HG03442 (cell line): ENCODE measurements around the gene GMEB1.
"Not testable (repeated sequence)": the region's sequence is repeated elsewhere in the genome, so short reads cannot be mapped to it uniquely, and the experiment has no call there.

Experiments used
- ATAC-seq: cut with Tn5 transposase; IDR thresholded peaks from one replicate; pipeline ENCODE4 v1.9.1; 2021; ENCODE audit warnings: mild to moderate bottlenecking, moderate library complexity; ENCODE audit not compliant: unreplicated experiment

The GMEB1 gene

DNA sequence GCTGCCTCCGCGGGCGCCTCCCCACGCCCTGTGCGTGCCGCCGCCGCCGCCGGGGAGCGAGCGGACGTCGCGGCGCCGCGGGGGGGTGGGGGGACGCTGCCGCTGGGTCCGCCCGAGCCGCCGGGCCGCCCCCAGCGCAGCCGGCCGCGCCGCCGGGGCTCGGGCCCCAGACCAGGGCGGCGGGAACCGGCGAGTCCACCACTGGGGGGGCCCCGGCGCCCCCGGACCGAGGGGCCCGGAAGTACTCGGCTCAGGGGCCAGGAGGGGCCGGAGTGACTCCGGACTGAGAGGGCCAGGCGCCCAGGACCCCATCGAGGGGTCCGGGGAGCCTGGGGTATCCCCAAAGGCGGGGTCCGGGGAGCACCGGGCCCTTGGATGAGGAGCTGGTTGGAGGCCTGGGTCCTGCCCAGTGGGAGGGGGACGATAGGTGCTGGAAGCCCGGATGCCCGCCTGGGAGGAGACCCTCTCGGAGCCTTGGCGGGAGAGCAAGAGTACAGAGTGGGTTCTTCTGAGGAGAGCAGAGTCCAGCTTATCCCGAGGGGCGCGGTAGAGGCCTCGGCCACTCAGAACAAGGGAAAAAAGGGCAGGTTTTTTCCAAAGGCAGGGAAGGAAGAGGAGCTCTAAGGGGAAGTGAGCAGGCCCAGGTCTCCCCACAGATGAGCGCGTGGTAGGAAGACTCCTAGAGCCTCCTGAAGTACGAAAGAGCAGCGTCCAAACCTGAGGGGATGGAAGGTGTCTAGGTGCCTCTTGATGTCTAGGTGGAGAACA, 556 bp downstream of the GMEB1 start:
- ATAC-seq = peak; percentile 48

DNA sequence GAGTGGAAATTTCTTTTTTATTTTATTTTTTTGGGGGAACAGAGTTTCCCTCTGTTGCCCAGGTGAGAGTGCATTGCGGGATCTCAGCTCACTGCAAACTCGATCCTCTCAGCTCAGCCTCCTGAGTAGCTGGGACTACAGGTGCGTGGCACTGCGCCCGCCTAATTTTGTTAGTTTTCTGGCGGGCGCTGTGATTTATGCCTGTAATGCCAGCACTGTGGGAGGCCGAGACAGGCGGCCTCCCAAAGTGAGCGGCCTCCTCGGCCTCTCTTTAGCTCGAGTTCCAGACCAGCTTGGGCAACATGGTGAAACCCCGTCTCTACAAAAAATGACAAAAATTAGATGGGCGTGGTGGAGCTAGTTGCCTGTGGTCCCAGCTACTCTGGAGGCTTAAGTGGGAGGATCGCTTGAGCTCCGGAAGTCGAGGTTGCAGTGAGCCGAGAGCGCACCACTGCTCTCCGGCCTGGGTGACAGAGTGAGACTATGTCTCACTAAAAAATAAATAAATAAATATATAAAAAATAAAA, 2.7 kb downstream of the GMEB1 start:
- ATAC-seq = no peak

DNA sequence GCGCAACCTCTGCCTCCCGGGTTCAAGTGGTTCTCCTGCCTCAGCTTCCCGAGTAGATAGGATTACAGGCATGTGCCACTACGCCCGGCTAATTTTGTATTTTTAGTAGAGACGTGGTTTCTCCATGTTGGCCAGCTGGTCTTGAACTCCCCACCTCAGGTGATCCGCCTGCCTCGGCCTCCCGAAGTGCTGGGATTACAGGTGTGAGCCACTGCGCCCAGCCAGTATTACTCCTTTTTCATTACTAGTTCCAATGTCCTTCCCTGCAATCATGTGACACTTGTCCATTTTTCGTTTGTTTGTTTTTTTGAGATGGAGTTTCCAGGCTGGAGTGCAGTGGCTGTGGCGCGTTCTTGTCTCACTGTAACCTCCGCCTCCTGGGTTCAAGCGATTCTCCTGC, 4.4 kb downstream of the GMEB1 start:
- not testable (repeated sequence) for ATAC-seq

DNA sequence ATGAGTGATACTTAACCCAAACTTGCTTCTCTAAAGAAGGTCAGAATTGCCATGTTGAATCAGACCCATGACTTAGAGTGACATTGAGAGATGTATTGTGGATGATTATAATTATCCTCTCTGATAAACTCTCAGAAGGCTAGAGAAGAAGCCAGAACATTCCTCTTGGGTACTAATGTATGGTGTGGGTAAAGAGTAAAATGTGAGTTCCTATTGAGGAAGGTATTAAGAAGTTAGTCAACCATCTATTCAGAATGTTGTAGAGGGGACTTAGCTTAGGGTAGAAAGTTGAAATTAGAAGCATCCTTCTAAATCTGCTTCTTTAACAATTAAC, 7.3 kb downstream of the GMEB1 start:
- no peak for ATAC-seq

DNA sequence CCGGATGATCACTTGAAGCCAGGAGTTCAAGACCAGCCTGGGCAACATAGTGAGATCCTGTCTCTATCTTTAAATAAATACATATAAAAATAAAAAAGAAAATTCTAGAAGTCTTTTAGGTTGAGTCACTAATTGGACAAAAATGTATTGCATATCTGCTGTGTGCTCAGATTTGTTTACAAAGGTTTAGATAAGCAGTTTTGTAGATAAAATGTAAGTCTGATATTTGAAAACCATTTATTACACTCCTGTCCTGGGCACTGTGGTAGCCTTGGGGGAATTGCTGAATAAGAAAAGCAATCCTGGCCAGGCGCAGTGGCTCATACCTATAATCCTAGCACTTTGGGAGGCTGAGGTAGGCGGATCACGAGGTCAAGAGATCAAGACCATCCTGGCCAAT, 11.6 kb downstream of the GMEB1 start:
- no peak for ATAC-seq

DNA sequence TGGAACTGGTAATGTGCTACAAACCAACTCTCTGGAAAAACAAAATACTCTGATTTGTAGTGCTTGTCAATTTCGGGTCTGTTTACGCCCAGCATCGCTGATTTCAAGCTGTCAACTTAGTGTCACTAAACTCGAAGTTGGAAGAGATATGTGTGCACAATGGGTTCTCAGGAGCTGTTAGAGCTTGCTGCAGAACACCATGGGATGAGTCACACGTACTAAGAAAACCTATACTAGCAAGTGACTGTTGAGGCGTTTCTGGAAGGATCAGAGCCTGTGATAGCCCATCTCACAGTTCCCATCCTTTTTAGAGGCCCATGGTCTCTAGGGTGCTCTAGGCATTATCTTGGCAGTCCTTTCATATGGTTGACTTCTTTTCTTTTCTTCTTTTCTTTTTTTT, 14.3 kb downstream of the GMEB1 start:
- no peak for ATAC-seq

DNA sequence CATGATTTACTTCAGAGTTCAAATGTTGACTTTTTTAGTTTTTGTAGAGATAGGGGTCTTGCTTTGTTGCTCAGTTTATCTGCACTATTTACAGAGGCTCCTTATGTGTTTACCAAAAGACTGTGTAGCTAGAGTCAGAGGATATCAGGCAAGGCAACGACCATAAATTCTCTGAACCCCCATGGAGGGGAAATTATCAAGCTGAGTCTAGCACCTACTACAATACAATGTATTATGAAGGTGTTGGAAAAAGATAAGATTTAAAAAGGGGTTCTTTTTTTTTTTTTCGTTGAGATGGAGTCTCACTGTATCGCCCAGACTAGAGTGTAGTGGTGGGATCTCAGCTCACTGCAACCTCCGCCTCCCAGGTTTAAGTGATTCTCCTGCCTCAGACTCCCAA, 16.4 kb downstream of the GMEB1 start:
- no peak for ATAC-seq

GRCh38 chr1:28691627-28692026, 23.0 kb downstream of the GMEB1 start:
- ATAC-seq = not testable (repeated sequence)

DNA sequence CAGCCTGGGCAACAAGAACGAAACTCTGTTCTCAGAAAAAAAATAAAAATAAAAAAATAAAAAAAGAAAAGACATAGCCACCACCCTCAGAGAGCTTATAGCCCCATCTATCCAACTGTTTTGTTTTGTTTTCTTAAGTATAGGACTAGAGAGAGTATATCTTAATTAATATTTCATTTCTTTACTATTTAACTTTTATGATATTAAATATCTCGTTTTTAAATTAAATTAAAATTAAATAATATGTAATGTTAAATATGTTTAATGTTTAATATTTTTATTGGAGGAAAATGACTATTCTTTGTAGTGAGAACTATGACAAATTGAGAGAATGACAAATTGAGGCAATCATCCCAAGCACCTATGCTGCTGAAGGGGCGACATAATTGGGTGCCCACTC, 35.0 kb downstream of the GMEB1 start:
- ATAC-seq = no peak

DNA sequence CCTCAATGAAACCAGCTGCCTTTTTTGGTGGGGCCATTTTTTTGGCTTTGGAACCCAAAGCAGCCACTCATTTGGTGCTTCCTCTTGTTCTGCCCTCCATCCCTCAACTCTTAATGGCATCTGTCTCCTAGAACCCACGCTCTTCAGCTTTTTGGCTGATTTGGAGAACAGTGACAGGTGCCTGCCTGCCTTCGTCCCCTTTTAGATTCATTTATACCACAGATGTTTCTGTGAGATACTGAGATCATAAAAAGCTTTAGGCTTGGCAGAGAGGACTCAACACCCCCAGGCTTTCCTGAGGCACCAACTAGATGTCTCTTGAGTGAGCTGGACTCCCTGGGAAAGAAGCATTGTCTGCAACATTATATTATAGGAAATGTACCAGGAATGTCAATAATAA, 47.8 kb downstream of the GMEB1 start:
- no peak for ATAC-seq

GRCh38 chr1:28718166-28718565, 49.6 kb downstream of the GMEB1 start:
- ATAC-seq = no peak

- ATAC-seq = no peak
Measured at GRCh38 chr1:28718586-28719331, 50.2 kb downstream of the GMEB1 start.

GRCh38 chr1:28719332-28719619, 50.7 kb downstream of the GMEB1 start:
- no peak for ATAC-seq

GRCh38 chr1:28720376-28720775, 51.8 kb downstream of the GMEB1 start:
- ATAC-seq = no peak

DNA sequence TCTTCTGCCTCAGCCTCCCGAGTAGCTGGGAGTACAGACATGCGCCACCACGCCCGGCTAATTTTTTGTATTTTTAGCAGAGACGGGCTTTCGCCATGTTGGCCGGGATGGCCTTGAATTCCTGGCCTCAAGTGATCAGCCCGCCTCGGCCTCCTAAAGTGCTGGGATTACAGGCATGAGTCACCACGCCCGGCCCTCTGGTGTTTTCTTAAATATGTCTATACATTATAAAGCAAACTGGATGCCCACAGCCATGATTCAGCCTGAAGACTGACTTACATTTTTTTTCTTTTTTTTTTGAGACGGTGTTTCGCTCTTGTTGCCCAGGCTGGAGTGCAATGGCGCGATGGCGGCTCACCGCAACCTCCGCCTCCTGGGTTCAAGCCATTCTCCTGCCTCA, 53.3 kb downstream of the GMEB1 start:
- not testable (repeated sequence) for ATAC-seq

DNA sequence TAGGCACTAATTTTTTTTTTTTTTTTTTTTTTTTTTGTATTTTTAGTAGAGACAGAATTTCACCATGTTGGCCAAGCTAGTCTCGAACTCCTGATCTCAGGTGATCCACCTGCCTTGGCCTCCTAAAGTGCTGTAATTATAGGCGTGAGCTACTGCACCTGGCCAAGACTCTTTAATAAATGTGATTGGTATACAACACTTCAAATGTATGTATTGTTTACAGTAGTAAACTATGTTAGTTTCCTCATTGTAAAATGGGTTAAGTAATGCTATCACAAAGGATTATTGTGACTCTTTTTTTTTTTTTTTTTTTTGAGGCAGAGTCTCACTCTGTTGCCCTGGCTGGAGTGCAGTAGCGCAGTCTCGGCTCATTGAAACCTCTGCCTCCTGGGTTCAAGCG, 56.8 kb downstream of the GMEB1 start:
- ATAC-seq = not testable (repeated sequence)

DNA sequence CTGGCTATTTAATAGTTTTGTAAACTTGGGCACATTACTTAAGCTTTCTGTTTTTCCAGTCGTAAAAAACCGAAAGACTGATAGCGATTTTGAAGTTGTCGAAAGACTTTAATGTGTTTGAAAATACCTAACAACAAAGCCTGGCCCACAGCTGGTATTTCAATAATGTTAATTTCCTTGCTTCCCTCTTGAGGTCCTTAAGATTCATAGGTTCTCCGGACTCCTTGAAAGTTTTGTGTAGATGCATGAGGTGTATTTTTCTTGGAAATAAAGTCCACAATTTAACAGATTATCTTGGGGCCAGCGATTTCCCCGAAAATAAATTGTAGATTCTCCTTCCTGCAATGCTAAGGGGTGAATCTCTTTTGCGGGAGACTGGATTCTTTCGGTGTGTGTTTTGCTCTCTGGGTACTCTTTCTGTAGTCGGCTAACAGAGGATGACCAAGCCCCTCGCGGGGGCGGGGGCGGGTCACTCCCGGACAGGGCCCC, 67.4 kb downstream of the GMEB1 start:
- no peak for ATAC-seq

GRCh38 chr1:28736450-28737306, 68.1 kb downstream of the GMEB1 start, which contains the start of gene YTHDF2:
YTHDF2 (plus strand) TSS chr1:28736940; CDS start chr1:28737121, 181 bp downstream.
- ATAC-seq = peak; percentile 87

DNA sequence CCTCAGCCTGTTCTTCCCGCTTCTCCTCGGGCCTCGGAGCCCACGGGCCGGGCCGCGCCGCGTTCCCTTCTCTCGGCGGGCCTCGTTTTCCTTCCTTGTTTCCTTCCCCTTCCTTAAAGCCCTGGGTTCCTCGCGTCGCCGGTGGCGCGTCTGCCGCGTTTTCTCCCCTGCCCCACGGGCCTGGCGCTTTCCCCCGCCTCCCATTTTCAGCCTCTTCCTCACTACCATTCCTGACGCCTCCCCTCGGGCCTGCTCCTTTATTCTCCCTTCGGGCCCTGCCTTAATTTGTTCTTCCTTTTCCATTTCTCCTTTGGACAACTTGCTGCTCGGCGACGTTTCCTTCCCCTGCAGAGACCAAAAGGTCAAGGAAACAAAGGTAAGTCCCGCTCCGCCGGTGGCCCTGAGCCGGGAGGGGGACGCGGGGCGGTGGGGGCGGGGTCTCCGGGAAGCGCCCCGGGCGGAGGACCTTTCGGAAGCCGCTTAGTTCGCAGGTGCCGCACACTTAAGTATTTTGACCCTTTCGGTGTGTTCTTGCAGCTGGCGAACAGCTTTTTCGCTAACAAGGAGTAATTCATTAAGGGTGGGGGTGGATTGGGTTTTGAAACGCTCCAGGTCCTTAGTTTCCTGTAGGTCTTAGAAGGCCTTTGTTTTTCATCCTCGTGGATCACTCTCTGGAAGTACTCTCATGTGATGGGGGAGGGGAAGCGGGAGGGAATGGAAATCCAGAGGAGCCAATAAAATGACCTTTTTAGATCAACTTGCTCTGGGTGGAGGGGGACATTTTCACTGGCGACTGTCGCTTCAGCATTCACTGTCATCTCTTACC, 68.9 kb downstream of the GMEB1 start:
- ATAC-seq = no peak

GRCh38 chr1:28740118-28740517, 71.5 kb downstream of the GMEB1 start:
- no peak for ATAC-seq
